ENCODE measurements around the gene ALG1. TPM values are rescaled to one million over a fixed set of nuclear protein-coding genes. Genes with fewer than 3 reads are reported as not detected.
A peak's percentile ranks its signal among the peaks of the same experiment; 100 is the strongest.

Gene ALG1
- total and polyA plus RNA-seq, 10 of the 15 experiments (the other 5 are each of a cell fraction or from before 2014, with no cell fraction given): 1.5 to 43.2 (median 23.8) TPM

DNA sequence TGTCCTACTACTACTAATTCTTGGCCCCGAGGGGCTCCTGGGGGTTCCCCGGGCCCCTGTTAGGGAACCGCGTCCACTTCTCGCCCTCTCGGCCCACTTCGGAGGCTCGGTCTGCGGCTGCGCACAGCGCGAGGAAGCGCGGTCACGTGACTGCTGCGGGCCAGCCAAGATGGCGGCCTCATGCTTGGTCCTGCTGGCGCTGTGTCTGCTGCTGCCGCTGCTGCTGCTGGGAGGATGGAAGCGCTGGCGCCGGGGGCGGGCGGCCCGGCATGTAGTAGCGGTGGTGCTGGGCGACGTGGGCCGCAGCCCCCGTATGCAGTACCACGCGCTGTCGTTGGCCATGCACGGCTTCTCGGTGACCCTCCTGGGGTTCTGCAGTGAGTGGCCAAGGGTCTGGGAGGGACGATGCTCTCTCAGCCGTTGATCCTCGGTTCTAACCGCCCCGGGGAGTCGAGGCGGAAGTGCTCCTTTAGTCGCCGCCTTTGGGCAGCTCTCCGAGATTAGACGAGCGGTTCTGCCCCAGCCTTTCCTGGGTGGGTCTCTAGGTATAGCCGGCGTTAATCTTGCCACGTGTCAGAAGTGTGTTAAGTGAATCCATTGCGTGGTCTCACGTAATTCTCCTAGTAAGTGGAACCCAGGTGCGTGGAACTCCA lies at the start of gene ALG1 (continued):
- TF ChIP-seq, protein P1, sequence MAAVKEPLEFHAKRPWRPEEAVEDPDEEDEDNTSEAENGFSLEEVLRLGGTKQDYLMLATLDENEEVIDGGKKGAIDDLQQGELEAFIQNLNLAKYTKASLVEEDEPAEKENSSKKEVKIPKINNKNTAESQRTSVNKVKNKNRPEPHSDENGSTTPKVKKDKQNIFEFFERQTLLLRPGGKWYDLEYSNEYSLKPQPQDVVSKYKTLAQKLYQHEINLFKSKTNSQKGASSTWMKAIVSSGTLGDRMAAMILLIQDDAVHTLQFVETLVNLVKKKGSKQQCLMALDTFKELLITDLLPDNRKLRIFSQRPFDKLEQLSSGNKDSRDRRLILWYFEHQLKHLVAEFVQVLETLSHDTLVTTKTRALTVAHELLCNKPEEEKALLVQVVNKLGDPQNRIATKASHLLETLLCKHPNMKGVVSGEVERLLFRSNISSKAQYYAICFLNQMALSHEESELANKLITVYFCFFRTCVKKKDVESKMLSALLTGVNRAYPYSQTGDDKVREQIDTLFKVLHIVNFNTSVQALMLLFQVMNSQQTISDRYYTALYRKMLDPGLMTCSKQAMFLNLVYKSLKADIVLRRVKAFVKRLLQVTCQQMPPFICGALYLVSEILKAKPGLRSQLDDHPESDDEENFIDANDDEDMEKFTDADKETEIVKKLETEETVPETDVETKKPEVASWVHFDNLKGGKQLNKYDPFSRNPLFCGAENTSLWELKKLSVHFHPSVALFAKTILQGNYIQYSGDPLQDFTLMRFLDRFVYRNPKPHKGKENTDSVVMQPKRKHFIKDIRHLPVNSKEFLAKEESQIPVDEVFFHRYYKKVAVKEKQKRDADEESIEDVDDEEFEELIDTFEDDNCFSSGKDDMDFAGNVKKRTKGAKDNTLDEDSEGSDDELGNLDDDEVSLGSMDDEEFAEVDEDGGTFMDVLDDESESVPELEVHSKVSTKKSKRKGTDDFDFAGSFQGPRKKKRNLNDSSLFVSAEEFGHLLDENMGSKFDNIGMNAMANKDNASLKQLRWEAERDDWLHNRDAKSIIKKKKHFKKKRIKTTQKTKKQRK (IDR thresholded peaks at IDR 0.05; ENCODE audit: low read depth, low read length): no peak
- TF ChIP-seq PAX5 (IDR thresholded peaks at IDR 0.05; ENCODE audit: borderline replicate concordance, low read depth, low read length): no peak
- TF ChIP-seq EED (IDR thresholded peaks at IDR 0.05; ENCODE audit: low read depth): no peak
- no peak for TF ChIP-seq SIX5 (IDR thresholded peaks at IDR 0.05; ENCODE audit: low read depth, low read length, severe bottlenecking)
- TF ChIP-seq, protein P2, sequence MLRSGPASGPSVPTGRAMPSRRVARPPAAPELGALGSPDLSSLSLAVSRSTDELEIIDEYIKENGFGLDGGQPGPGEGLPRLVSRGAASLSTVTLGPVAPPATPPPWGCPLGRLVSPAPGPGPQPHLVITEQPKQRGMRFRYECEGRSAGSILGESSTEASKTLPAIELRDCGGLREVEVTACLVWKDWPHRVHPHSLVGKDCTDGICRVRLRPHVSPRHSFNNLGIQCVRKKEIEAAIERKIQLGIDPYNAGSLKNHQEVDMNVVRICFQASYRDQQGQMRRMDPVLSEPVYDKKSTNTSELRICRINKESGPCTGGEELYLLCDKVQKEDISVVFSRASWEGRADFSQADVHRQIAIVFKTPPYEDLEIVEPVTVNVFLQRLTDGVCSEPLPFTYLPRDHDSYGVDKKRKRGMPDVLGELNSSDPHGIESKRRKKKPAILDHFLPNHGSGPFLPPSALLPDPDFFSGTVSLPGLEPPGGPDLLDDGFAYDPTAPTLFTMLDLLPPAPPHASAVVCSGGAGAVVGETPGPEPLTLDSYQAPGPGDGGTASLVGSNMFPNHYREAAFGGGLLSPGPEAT (IDR thresholded peaks at IDR 0.05; ENCODE audit: low read depth): peak; percentile 98
- TF ChIP-seq CBFB (IDR thresholded peaks at IDR 0.05; ENCODE audit: low read depth): peak; percentile 72
- no peak for TF ChIP-seq CEBPB (IDR thresholded peaks at IDR 0.05; ENCODE audit: borderline replicate concordance in 1 of 2, low read depth in 2 of 2, low read length in 2 of 2)
- no peak for TF ChIP-seq ESRRA (IDR thresholded peaks at IDR 0.05; ENCODE audit: low read length)
- no peak for TF ChIP-seq NR2C1 (IDR thresholded peaks at IDR 0.05)
- TF ChIP-seq, protein P3, sequence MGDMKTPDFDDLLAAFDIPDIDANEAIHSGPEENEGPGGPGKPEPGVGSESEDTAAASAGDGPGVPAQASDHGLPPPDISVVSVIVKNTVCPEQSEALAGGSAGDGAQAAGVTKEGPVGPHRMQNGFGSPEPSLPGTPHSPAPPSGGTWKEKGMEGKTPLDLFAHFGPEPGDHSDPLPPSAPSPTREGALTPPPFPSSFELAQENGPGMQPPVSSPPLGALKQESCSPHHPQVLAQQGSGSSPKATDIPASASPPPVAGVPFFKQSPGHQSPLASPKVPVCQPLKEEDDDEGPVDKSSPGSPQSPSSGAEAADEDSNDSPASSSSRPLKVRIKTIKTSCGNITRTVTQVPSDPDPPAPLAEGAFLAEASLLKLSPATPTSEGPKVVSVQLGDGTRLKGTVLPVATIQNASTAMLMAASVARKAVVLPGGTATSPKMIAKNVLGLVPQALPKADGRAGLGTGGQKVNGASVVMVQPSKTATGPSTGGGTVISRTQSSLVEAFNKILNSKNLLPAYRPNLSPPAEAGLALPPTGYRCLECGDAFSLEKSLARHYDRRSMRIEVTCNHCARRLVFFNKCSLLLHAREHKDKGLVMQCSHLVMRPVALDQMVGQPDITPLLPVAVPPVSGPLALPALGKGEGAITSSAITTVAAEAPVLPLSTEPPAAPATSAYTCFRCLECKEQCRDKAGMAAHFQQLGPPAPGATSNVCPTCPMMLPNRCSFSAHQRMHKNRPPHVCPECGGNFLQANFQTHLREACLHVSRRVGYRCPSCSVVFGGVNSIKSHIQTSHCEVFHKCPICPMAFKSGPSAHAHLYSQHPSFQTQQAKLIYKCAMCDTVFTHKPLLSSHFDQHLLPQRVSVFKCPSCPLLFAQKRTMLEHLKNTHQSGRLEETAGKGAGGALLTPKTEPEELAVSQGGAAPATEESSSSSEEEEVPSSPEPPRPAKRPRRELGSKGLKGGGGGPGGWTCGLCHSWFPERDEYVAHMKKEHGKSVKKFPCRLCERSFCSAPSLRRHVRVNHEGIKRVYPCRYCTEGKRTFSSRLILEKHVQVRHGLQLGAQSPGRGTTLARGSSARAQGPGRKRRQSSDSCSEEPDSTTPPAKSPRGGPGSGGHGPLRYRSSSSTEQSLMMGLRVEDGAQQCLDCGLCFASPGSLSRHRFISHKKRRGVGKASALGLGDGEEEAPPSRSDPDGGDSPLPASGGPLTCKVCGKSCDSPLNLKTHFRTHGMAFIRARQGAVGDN (IDR thresholded peaks at IDR 0.05): peak; percentile 73
- TF ChIP-seq EP300 (IDR thresholded peaks at IDR 0.05; ENCODE audit: borderline replicate concordance in 1 of 2, control insufficient read depth in 1 of 2, low read depth in 2 of 2, low read length in 2 of 2): peak in 1 of 2 experiments; percentile 47; a peak in 1 of 4 replicates
- TF ChIP-seq ZBED1 (IDR thresholded peaks at IDR 0.05; ENCODE audit: borderline replicate concordance): no peak
- TF ChIP-seq ETV6 (conservative IDR thresholded peaks at IDR 0.05 in 1 of 2, IDR thresholded peaks at IDR 0.05 in 1 of 2; ENCODE audit: borderline replicate concordance in 1 of 2, low read depth in 1 of 2): peak in 1 of 2 experiments; percentile 21; a peak in 1 of 4 replicates
- peak; percentile 68 for TF ChIP-seq IKZF1 (conservative IDR thresholded peaks at IDR 0.05)
- no peak for TF ChIP-seq BRCA1 (IDR thresholded peaks at IDR 0.05; ENCODE audit: low read depth, low read length)
- no peak for TF ChIP-seq KLF5 (IDR thresholded peaks at IDR 0.05; ENCODE audit: partially characterized antibody)
- TF ChIP-seq MTA3 (IDR thresholded peaks at IDR 0.05; ENCODE audit: borderline replicate concordance, low read length): no peak
- 0 out of 2 replicates have a peak, but pooled peaks have one; percentile 39 for TF ChIP-seq TCF3 (IDR thresholded peaks at IDR 0.05; ENCODE audit: borderline replicate concordance, insufficient read depth, low read depth, low read length)
- TF ChIP-seq BMI1 (IDR thresholded peaks at IDR 0.05; ENCODE audit: borderline replicate concordance): no peak
- TF ChIP-seq ZSCAN29 (IDR thresholded peaks at IDR 0.05): no peak
- TF ChIP-seq CBX5 (IDR thresholded peaks at IDR 0.05; ENCODE audit: low read depth): no peak
- no peak for TF ChIP-seq SMAD1 (IDR thresholded peaks at IDR 0.05; ENCODE audit: low read depth, partially characterized antibody)

Data from GM12878 (cell line).